ENCODE measurements around the gene STPG1. TPM values are rescaled to one million over a fixed set of nuclear protein-coding genes. Genes with fewer than 3 reads are reported as not detected.
"Not testable (repeated sequence)": the region's sequence is repeated elsewhere in the genome, so short reads cannot be mapped to it uniquely, and the experiment has no call there.

Gene STPG1
- polyA plus RNA-seq (2012; ENCODE audit: missing spikeins): 3.4 TPM

GRCh38 chr1:24413350-24414163 is at the start of gene STPG1:
Gene STPG1, minus strand, starts transcription at chr1:24413782. Its CDS starts 12,394 bp downstream, at chr1:24401388.
- peak; percentile 82 for DNase-seq (ENCODE audit: insufficient read length)
- TF ChIP-seq POLR2A (IDR thresholded peaks at IDR 0.05; ENCODE audit: low read depth, low read length): peak; percentile 35; the same call in 1 of the 2 replicates
- no peak for TF ChIP-seq TAF1 (IDR thresholded peaks at IDR 0.05; ENCODE audit: borderline replicate concordance, low read depth, low read length)
- no peak for TF ChIP-seq POLR2AphosphoS5 (IDR thresholded peaks at IDR 0.05; ENCODE audit: low read depth, low read length)
- FAIRE-seq: peak; percentile 91

- not testable (repeated sequence) for FAIRE-seq; DNase-seq (ENCODE audit: insufficient read length)
These were observed 48.5 kb upstream of the STPG1 start for GRCh38 chr1:24462128-24462527.

- TF ChIP-seq POLR2A (IDR thresholded peaks at IDR 0.05; ENCODE audit: low read depth, low read length) (no peak), POLR2AphosphoS5 (IDR thresholded peaks at IDR 0.05; ENCODE audit: low read depth, low read length) (no peak), TAF1 (IDR thresholded peaks at IDR 0.05; ENCODE audit: borderline replicate concordance, low read depth, low read length) (no peak)
- FAIRE-seq (no peak), DNase-seq (ENCODE audit: insufficient read length) (no peak)
These were observed 46.1 kb upstream of the STPG1 start for GRCh38 chr1:24459551-24460266.

- no peak for FAIRE-seq
- no peak for DNase-seq (ENCODE audit: insufficient read length)
- TF ChIP-seq POLR2AphosphoS5 (IDR thresholded peaks at IDR 0.05; ENCODE audit: low read depth, low read length): no peak
- no peak for TF ChIP-seq TAF1 (IDR thresholded peaks at IDR 0.05; ENCODE audit: borderline replicate concordance, low read depth, low read length)
- no peak for TF ChIP-seq POLR2A (IDR thresholded peaks at IDR 0.05; ENCODE audit: low read depth, low read length)
These were observed 44.3 kb upstream of the STPG1 start for GRCh38 chr1:24457866-24458265.

- no peak for TF ChIP-seq POLR2AphosphoS5 (IDR thresholded peaks at IDR 0.05; ENCODE audit: low read depth, low read length)
- no peak for TF ChIP-seq POLR2A (IDR thresholded peaks at IDR 0.05; ENCODE audit: low read depth, low read length)
- TF ChIP-seq TAF1 (IDR thresholded peaks at IDR 0.05; ENCODE audit: borderline replicate concordance, low read depth, low read length): no peak
- no peak for FAIRE-seq
- no peak for DNase-seq (ENCODE audit: insufficient read length)
These were observed 41.7 kb upstream of the STPG1 start for GRCh38 chr1:24455272-24455671.

- FAIRE-seq (no peak), DNase-seq (ENCODE audit: insufficient read length) (no peak)
- TF ChIP-seq POLR2AphosphoS5 (IDR thresholded peaks at IDR 0.05; ENCODE audit: low read depth, low read length) (no peak), TAF1 (IDR thresholded peaks at IDR 0.05; ENCODE audit: borderline replicate concordance, low read depth, low read length) (no peak), POLR2A (IDR thresholded peaks at IDR 0.05; ENCODE audit: low read depth, low read length) (no peak)
These were observed 41.1 kb upstream of the STPG1 start for GRCh38 chr1:24454673-24455072.

GRCh38 chr1:24452922-24453485 is 39.4 kb upstream of the STPG1 start:
- FAIRE-seq: no peak
- no peak for TF ChIP-seq POLR2AphosphoS5 (IDR thresholded peaks at IDR 0.05; ENCODE audit: low read depth, low read length)
- TF ChIP-seq TAF1 (IDR thresholded peaks at IDR 0.05; ENCODE audit: borderline replicate concordance, low read depth, low read length): no peak
- TF ChIP-seq POLR2A (IDR thresholded peaks at IDR 0.05; ENCODE audit: low read depth, low read length): no peak
- DNase-seq (ENCODE audit: insufficient read length): no peak

GRCh38 chr1:24451746-24452145 is 38.2 kb upstream of the STPG1 start:
- TF ChIP-seq POLR2A (IDR thresholded peaks at IDR 0.05; ENCODE audit: low read depth, low read length) (no peak), TAF1 (IDR thresholded peaks at IDR 0.05; ENCODE audit: borderline replicate concordance, low read depth, low read length) (no peak), POLR2AphosphoS5 (IDR thresholded peaks at IDR 0.05; ENCODE audit: low read depth, low read length) (no peak)
- no peak for FAIRE-seq
- DNase-seq (ENCODE audit: insufficient read length): no peak

GRCh38 chr1:24450857-24451397 is 37.3 kb upstream of the STPG1 start:
- no peak for TF ChIP-seq TAF1 (IDR thresholded peaks at IDR 0.05; ENCODE audit: borderline replicate concordance, low read depth, low read length)
- TF ChIP-seq POLR2A (IDR thresholded peaks at IDR 0.05; ENCODE audit: low read depth, low read length): no peak
- no peak for TF ChIP-seq POLR2AphosphoS5 (IDR thresholded peaks at IDR 0.05; ENCODE audit: low read depth, low read length)
- FAIRE-seq (no peak), DNase-seq (ENCODE audit: insufficient read length) (no peak)

- DNase-seq (ENCODE audit: insufficient read length): no peak
- TF ChIP-seq POLR2AphosphoS5 (IDR thresholded peaks at IDR 0.05; ENCODE audit: low read depth, low read length) (no peak), POLR2A (IDR thresholded peaks at IDR 0.05; ENCODE audit: low read depth, low read length) (no peak), TAF1 (IDR thresholded peaks at IDR 0.05; ENCODE audit: borderline replicate concordance, low read depth, low read length) (no peak)
- FAIRE-seq: no peak
These were observed 36.7 kb upstream of the STPG1 start for GRCh38 chr1:24450316-24450715.

GRCh38 chr1:24446446-24446845 is 32.9 kb upstream of the STPG1 start:
- not testable (repeated sequence) for FAIRE-seq; DNase-seq (ENCODE audit: insufficient read length)
